ENCODE measurements around the gene CIB2. TPM values are rescaled to one million over a fixed set of nuclear protein-coding genes. Genes with fewer than 3 reads are reported as not detected.
A peak's percentile ranks its signal among the peaks of the same experiment; 100 is the strongest.

Gene CIB2
- total RNA-seq, 1 donor from 2014 or later, result 27.6 TPM

GRCh38 chr15:78063217-78063616, 68.0 kb downstream of the CIB2 start:
- no peak for DNase-seq (ENCODE audit: low spot score in 2 of 2, unreplicated experiment in 2 of 2)
- TF ChIP-seq CTCF (IDR thresholded peaks at IDR 0.05; ENCODE audit: unreplicated experiment), result no peak
- Mint-ChIP-seq H3K27me3 (ENCODE audit: low read depth) (no peaks in the 10 kb centered on the region), H3K4me1 (peaks cover 10% of the 10 kb centered on the region), H3K36me3 (no peaks in the 10 kb centered on the region), H3K4me3 (no peak overlapping the region), H3K27ac (no peak overlapping the region), H3K9me3 (no peaks in the 10 kb centered on the region)

DNA sequence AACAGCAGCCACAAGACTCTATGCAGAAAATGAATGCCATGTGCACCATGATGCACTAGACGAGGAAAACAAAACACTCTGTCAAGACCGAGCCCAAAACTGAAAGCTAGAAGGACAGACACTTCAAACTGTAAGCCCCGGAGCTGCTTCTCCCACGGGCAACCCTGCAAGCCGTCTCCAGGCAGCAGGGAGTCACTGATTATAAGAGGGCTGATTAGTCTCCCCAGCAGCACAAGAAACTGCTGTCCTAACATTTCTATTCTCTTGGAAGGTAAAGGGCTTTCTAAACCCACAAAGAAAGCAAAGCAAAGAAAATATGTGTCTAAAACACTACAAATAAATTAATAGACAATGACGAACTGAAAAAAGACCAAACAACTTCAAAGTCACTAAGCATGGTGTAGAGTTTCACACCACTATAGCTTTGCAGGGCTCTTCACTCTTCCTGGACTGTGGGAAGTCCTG, 69.2 kb downstream of the CIB2 start:
- Mint-ChIP-seq H3K27me3 (ENCODE audit: low read depth) (no peaks in the 10 kb centered on the region), H3K36me3 (no peaks in the 10 kb centered on the region), H3K4me3 (peak overlapping the region; percentile 18), H3K9me3 (no peaks in the 10 kb centered on the region), H3K27ac (peak overlapping the region; percentile 75), H3K4me1 (peaks cover 11% of the 10 kb centered on the region)
- DNase-seq (ENCODE audit: low spot score in 2 of 2, unreplicated experiment in 2 of 2), result no peak
- TF ChIP-seq CTCF (IDR thresholded peaks at IDR 0.05; ENCODE audit: unreplicated experiment), result no peak

DNA sequence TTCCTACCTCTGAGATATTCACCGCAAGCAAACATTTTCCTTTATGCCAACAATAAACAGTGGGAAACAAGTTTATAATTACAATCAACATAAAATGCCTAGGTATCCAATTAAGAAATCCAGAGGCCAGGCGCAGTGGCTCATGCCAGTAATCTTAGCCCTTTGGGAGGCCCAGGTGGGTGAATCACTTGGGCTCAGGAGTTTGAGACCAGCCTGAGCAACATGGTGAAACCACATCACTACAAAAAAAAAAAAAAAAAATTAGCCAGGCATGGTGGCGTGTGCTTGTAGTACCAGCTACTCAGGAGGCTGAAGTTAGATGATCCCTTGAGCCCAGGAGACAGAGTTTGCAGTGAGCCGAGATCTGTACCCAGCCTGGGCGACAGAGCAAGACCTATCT, 71.0 kb downstream of the CIB2 start:
- peaks cover 19% of the 10 kb centered on the region for H3K4me1 Mint-ChIP-seq
- no peak for DNase-seq (ENCODE audit: low spot score in 2 of 2, unreplicated experiment in 2 of 2)
- no peaks in the 10 kb centered on the region for H3K27me3 Mint-ChIP-seq (ENCODE audit: low read depth)
- H3K4me3 Mint-ChIP-seq, result no peak overlapping the region
- no peaks in the 10 kb centered on the region for H3K36me3 Mint-ChIP-seq
- no peaks in the 10 kb centered on the region for H3K9me3 Mint-ChIP-seq
- no peak overlapping the region for H3K27ac Mint-ChIP-seq
- TF ChIP-seq CTCF (IDR thresholded peaks at IDR 0.05; ENCODE audit: unreplicated experiment), result no peak

GRCh38 chr15:78059110-78059839, 72.0 kb downstream of the CIB2 start:
- Mint-ChIP-seq H3K4me1 (peaks cover 19% of the 10 kb centered on the region), H3K27ac (no peak overlapping the region), H3K36me3 (no peaks in the 10 kb centered on the region), H3K9me3 (no peaks in the 10 kb centered on the region), H3K27me3 (ENCODE audit: low read depth) (no peaks in the 10 kb centered on the region), H3K4me3 (no peak overlapping the region)
- no peak for TF ChIP-seq CTCF (IDR thresholded peaks at IDR 0.05; ENCODE audit: unreplicated experiment)
- DNase-seq (ENCODE audit: low spot score in 2 of 2, unreplicated experiment in 2 of 2), result no peak

DNA sequence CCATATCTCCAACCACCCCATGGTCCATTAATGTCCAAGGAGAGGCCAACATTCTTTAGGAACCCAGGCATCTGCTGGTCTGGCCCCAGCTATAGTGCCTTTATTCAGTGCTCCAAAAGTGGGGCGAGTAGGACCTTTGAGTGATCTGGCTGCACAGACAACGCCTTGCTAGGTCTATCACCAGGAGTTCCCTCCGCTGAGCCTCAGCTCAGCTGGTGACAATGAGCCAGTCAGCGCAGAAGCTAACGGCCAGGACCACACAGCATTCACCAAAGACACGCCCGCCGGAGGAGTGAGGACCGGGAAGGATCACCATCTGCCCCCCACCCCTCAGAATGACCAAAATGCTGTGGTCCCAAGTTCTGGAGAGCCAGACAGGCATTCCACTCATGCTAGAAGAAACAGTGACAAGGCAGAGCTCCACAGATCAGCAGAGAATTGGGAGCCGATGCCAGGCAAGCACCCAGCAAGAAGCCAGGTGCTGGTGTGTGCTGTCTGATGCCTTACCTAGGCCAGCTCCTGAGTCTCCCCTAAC, 72.8 kb downstream of the CIB2 start:
- Mint-ChIP-seq H3K4me3 (no peak overlapping the region), H3K27ac (peak overlapping the region; percentile 23), H3K27me3 (ENCODE audit: low read depth) (no peaks in the 10 kb centered on the region), H3K4me1 (peaks cover 24% of the 10 kb centered on the region), H3K36me3 (no peaks in the 10 kb centered on the region), H3K9me3 (no peaks in the 10 kb centered on the region)
- DNase-seq (ENCODE audit: low spot score in 2 of 2, unreplicated experiment in 2 of 2), result no peak
- no peak for TF ChIP-seq CTCF (IDR thresholded peaks at IDR 0.05; ENCODE audit: unreplicated experiment)
